ENCODE results near the gene RABAC1.
"Not testable (repeated sequence)": the region's sequence is repeated elsewhere in the genome, so short reads cannot be mapped to it uniquely, and the experiment has no call there.

The RABAC1 gene

GRCh38 chr19:41994521-41994971 is 35.4 kb upstream of the RABAC1 start:
- Histone ChIP-seq H3K4me1 (ENCODE audit: insufficient read depth, low read length) (peaks cover 3% of the 10 kb centered on the region; the same call in 1 of the 2 replicates), H3K36me3 (ENCODE audit: insufficient read depth, low read length) (no peaks in the 10 kb centered on the region), H3K9ac (ENCODE audit: low read depth, low read length) (peak overlapping the region; percentile 68; the same call in 1 of the 2 replicates), H3K9me3 (ENCODE audit: control insufficient read depth, insufficient read depth, low read length) (no peaks in the 10 kb centered on the region)

GRCh38 chr19:41993612-41994483 is 34.7 kb upstream of the RABAC1 start, which contains the start of gene ATP1A3:
TSS of gene ATP1A3 (minus strand) at chr19:41994230. CDS start at chr19:41994076, 154 bp downstream.
- Histone ChIP-seq H3K9me3 (ENCODE audit: control insufficient read depth, insufficient read depth, low read length) (no peaks in the 10 kb centered on the region), H3K36me3 (ENCODE audit: insufficient read depth, low read length) (no peaks in the 10 kb centered on the region), H3K9ac (ENCODE audit: low read depth, low read length) (peak within 1 kb of the TSS; percentile 68), H3K4me1 (ENCODE audit: insufficient read depth, low read length) (peaks cover 3% of the 10 kb centered on the region; the same call in 1 of the 2 replicates)

GRCh38 chr19:41991925-41992569 is 32.9 kb upstream of the RABAC1 start:
- H3K4me1 ChIP-seq (ENCODE audit: insufficient read depth, low read length); H3K9me3 ChIP-seq (ENCODE audit: control insufficient read depth, insufficient read depth, low read length); H3K36me3 ChIP-seq (ENCODE audit: insufficient read depth, low read length); H3K9ac ChIP-seq (ENCODE audit: low read depth, low read length): not testable (repeated sequence)

- peaks cover 3% of the 10 kb centered on the region; the same call in 1 of the 2 replicates for H3K4me1 ChIP-seq (ENCODE audit: insufficient read depth, low read length)
- no peaks in the 10 kb centered on the region; the same call in 1 of the 2 replicates for H3K36me3 ChIP-seq (ENCODE audit: insufficient read depth, low read length)
- no peak overlapping the region for H3K9ac ChIP-seq (ENCODE audit: low read depth, low read length)
- H3K9me3 ChIP-seq (ENCODE audit: control insufficient read depth, insufficient read depth, low read length): no peaks in the 10 kb centered on the region
Measured at GRCh38 chr19:41991025-41991424, 31.9 kb upstream of the RABAC1 start.

- no peak overlapping the region for H3K9ac ChIP-seq (ENCODE audit: low read depth, low read length)
- H3K4me1 ChIP-seq (ENCODE audit: insufficient read depth, low read length): peaks cover 3% of the 10 kb centered on the region; the same call in 1 of the 2 replicates
- no peaks in the 10 kb centered on the region; the same call in 1 of the 2 replicates for H3K36me3 ChIP-seq (ENCODE audit: insufficient read depth, low read length)
- H3K9me3 ChIP-seq (ENCODE audit: control insufficient read depth, insufficient read depth, low read length): no peaks in the 10 kb centered on the region
Measured at GRCh38 chr19:41990615-41991014, 31.5 kb upstream of the RABAC1 start.

- Histone ChIP-seq H3K9me3 (ENCODE audit: control insufficient read depth, insufficient read depth, low read length) (no peaks in the 10 kb centered on the region), H3K9ac (ENCODE audit: low read depth, low read length) (no peak overlapping the region), H3K36me3 (ENCODE audit: insufficient read depth, low read length) (no peaks in the 10 kb centered on the region; the same call in 1 of the 2 replicates), H3K4me1 (ENCODE audit: insufficient read depth, low read length) (peaks cover 3% of the 10 kb centered on the region; the same call in 1 of the 2 replicates)
Measured at GRCh38 chr19:41990028-41990427, 30.9 kb upstream of the RABAC1 start.

GRCh38 chr19:41988947-41989346 is 29.8 kb upstream of the RABAC1 start:
- peaks cover 3% of the 10 kb centered on the region; the same call in 1 of the 2 replicates for H3K4me1 ChIP-seq (ENCODE audit: insufficient read depth, low read length)
- no peak overlapping the region for H3K9ac ChIP-seq (ENCODE audit: low read depth, low read length)
- H3K36me3 ChIP-seq (ENCODE audit: insufficient read depth, low read length): no peaks in the 10 kb centered on the region; the same call in 1 of the 2 replicates
- H3K9me3 ChIP-seq (ENCODE audit: control insufficient read depth, insufficient read depth, low read length): no peaks in the 10 kb centered on the region

GRCh38 chr19:41987141-41987860 is 28.2 kb upstream of the RABAC1 start:
- no peak overlapping the region for H3K9ac ChIP-seq (ENCODE audit: low read depth, low read length)
- no peaks in the 10 kb centered on the region for H3K9me3 ChIP-seq (ENCODE audit: control insufficient read depth, insufficient read depth, low read length)
- no peaks in the 10 kb centered on the region; the same call in 1 of the 2 replicates for H3K36me3 ChIP-seq (ENCODE audit: insufficient read depth, low read length)
- H3K4me1 ChIP-seq (ENCODE audit: insufficient read depth, low read length): no peaks in the 10 kb centered on the region

- Histone ChIP-seq H3K9ac (ENCODE audit: low read depth, low read length) (no peak overlapping the region), H3K4me1 (ENCODE audit: insufficient read depth, low read length) (no peaks in the 10 kb centered on the region), H3K36me3 (ENCODE audit: insufficient read depth, low read length) (no peaks in the 10 kb centered on the region; the same call in 1 of the 2 replicates), H3K9me3 (ENCODE audit: control insufficient read depth, insufficient read depth, low read length) (no peaks in the 10 kb centered on the region)
Measured at GRCh38 chr19:41984961-41985360, 25.8 kb upstream of the RABAC1 start.

- Histone ChIP-seq H3K9me3 (ENCODE audit: control insufficient read depth, insufficient read depth, low read length) (no peaks in the 10 kb centered on the region), H3K36me3 (ENCODE audit: insufficient read depth, low read length) (no peaks in the 10 kb centered on the region), H3K9ac (ENCODE audit: low read depth, low read length) (no peak overlapping the region), H3K4me1 (ENCODE audit: insufficient read depth, low read length) (no peaks in the 10 kb centered on the region)
Measured at GRCh38 chr19:41981724-41982123, 22.6 kb upstream of the RABAC1 start.

- H3K36me3 ChIP-seq (ENCODE audit: insufficient read depth, low read length): 0 out of 2 replicates have a peak, but pooled peaks cover under 1% of the 10 kb centered on the region
Measured at GRCh38 chr19:41978470-41978869, 19.3 kb upstream of the RABAC1 start.

GRCh38 chr19:41977916-41978315 is 18.8 kb upstream of the RABAC1 start:
- Histone ChIP-seq H3K36me3 (ENCODE audit: insufficient read depth, low read length) (0 out of 2 replicates have a peak, but pooled peaks cover 5% of the 10 kb centered on the region), H3K9me3 (ENCODE audit: control insufficient read depth, insufficient read depth, low read length) (no peaks in the 10 kb centered on the region), H3K4me1 (ENCODE audit: insufficient read depth, low read length) (no peaks in the 10 kb centered on the region)

More at GRCh38 chr19:41978470-41978869, 19.3 kb upstream of the RABAC1 start:
- H3K4me1 ChIP-seq (ENCODE audit: insufficient read depth, low read length): no peaks in the 10 kb centered on the region
- no peak overlapping the region for H3K9ac ChIP-seq (ENCODE audit: low read depth, low read length)
- no peaks in the 10 kb centered on the region for H3K9me3 ChIP-seq (ENCODE audit: control insufficient read depth, insufficient read depth, low read length)

GRCh38 chr19:41974652-41975051 is 15.5 kb upstream of the RABAC1 start:
- no peaks in the 10 kb centered on the region for H3K9me3 ChIP-seq (ENCODE audit: control insufficient read depth, insufficient read depth, low read length)
- no peak overlapping the region for H3K9ac ChIP-seq (ENCODE audit: low read depth, low read length)
- 0 out of 2 replicates have a peak, but pooled peaks cover 5% of the 10 kb centered on the region for H3K36me3 ChIP-seq (ENCODE audit: insufficient read depth, low read length)
- H3K4me1 ChIP-seq (ENCODE audit: insufficient read depth, low read length): no peaks in the 10 kb centered on the region

More at GRCh38 chr19:41977916-41978315, 18.8 kb upstream of the RABAC1 start:
- no peak overlapping the region for H3K9ac ChIP-seq (ENCODE audit: low read depth, low read length)

GRCh38 chr19:41971363-41971762 is 12.2 kb upstream of the RABAC1 start:
- Histone ChIP-seq H3K36me3 (ENCODE audit: insufficient read depth, low read length) (0 out of 2 replicates have a peak, but pooled peaks cover 5% of the 10 kb centered on the region), H3K9ac (ENCODE audit: low read depth, low read length) (no peak overlapping the region), H3K9me3 (ENCODE audit: control insufficient read depth, insufficient read depth, low read length) (no peaks in the 10 kb centered on the region), H3K4me1 (ENCODE audit: insufficient read depth, low read length) (no peaks in the 10 kb centered on the region)
